Measurements from ENCODE around the gene TCHHL1. TPM values are rescaled to one million over a fixed set of nuclear protein-coding genes. Genes with fewer than 3 reads are reported as not detected.
A peak's percentile ranks its signal among the peaks of the same experiment; 100 is the strongest.

Gene TCHHL1
- total RNA-seq, 1 experiment from 2014 or later: not detected

DNA sequence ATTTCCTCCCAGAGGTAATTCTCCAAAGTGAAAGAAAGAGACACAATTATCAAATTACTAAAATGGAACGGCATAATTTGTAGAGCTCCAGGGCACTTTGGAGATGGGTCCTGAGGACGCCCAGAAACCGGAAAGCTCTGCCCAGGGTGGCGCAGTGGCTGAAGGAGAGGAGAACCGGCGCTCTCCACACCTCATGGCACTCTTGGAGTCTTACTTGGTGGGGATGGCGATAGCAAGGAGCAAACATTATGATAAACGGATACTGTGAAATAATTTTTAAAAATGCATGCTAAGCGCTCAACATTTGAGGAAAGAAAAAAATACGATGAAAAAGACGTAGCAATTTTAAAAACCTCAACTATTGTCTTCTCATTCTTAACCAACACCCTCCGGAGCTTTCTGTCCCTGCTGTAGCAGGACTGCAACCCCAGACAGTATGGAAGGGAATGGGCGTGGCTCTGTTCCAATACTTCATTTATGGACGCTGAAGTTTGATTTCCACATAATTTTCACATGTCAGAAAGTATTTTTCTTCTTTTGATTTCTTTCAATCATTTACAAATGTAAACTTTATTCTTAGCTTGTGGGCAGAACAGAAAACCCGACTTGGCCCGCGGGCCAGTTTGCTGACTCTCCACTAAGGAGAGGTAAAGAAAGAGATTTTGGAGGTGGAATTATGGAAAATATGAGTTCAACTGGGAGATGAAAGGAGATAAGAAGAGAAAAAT is 53.2 kb downstream of the TCHHL1 start:
- Histone ChIP-seq H3T11ph (ENCODE audit: low read length) (no peak overlapping the region), H2BK120ac (ENCODE audit: low read depth, low read length, poor library complexity, severe bottlenecking) (no peak overlapping the region), H2BK15ac (ENCODE audit: low read depth, low read length) (no peak overlapping the region), H2BK12ac (ENCODE audit: insufficient read length, low read depth, low read length) (no peak overlapping the region), H4K8ac (replicated peaks; ENCODE audit: insufficient read length, low read depth, low read length) (no peak overlapping the region), H3K9ac (ENCODE audit: extremely low read depth, insufficient read length, low read length) (peak overlapping the region; percentile 55), H3K18ac (ENCODE audit: insufficient read length, low read depth, low read length) (no peak overlapping the region), H3K4me1 (ENCODE audit: insufficient read depth, low read length) (peaks cover 5% of the 10 kb centered on the region; the same call in 1 of the 2 replicates), H2AK5ac (ENCODE audit: insufficient read length, low read length) (no peak overlapping the region), H3K79me1 (ENCODE audit: insufficient read depth, low read depth, low read length, poor library complexity, severe bottlenecking) (no peaks in the 10 kb centered on the region), H3K27me3 (ENCODE audit: insufficient read depth, low read length) (no peaks in the 10 kb centered on the region), H3K9me3 (ENCODE audit: control insufficient read depth, low read depth, low read length) (no peaks in the 10 kb centered on the region), H2BK5ac (ENCODE audit: insufficient read length, low read length) (no peak overlapping the region), H3K4me2 (ENCODE audit: insufficient read depth, insufficient read length, low read length) (peak overlapping the region; percentile 79), H3K79me2 (ENCODE audit: insufficient read depth, low read length) (no peaks in the 10 kb centered on the region), H3K14ac (ENCODE audit: insufficient read depth, low read length) (no peak overlapping the region), H3K23ac (ENCODE audit: insufficient read length, low read depth, low read length) (no peak overlapping the region), H3K27ac (ENCODE audit: insufficient read length, low read depth, low read length) (peak overlapping the region; percentile 42), H2AFZ (ENCODE audit: low read length) (no peak overlapping the region), H3K23me2 (ENCODE audit: insufficient read length, low read depth, low read length, poor library complexity, severe bottlenecking) (peaks cover 14% of the 10 kb centered on the region), H3K4ac (ENCODE audit: low read depth, low read length) (no peak overlapping the region), H4K20me1 (ENCODE audit: control insufficient read depth, insufficient read depth, insufficient read length) (no peaks in the 10 kb centered on the region), H2BK20ac (ENCODE audit: low read depth, low read length, poor library complexity, severe bottlenecking) (no peak overlapping the region), H3K56ac (ENCODE audit: insufficient read length, low read depth, low read length) (no peak overlapping the region), H4K5ac (ENCODE audit: insufficient read length, low read depth, low read length) (no peak overlapping the region), H4K91ac (ENCODE audit: insufficient read length, low read depth, low read length) (no peak overlapping the region)
- TF ChIP-seq, protein P1, sequence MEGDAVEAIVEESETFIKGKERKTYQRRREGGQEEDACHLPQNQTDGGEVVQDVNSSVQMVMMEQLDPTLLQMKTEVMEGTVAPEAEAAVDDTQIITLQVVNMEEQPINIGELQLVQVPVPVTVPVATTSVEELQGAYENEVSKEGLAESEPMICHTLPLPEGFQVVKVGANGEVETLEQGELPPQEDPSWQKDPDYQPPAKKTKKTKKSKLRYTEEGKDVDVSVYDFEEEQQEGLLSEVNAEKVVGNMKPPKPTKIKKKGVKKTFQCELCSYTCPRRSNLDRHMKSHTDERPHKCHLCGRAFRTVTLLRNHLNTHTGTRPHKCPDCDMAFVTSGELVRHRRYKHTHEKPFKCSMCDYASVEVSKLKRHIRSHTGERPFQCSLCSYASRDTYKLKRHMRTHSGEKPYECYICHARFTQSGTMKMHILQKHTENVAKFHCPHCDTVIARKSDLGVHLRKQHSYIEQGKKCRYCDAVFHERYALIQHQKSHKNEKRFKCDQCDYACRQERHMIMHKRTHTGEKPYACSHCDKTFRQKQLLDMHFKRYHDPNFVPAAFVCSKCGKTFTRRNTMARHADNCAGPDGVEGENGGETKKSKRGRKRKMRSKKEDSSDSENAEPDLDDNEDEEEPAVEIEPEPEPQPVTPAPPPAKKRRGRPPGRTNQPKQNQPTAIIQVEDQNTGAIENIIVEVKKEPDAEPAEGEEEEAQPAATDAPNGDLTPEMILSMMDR (conservative IDR thresholded peaks at IDR 0.05): no peak
- peak overlapping the region; percentile 83 to 88 for H3K4me3 Mint-ChIP-seq
- H3K4me1 Mint-ChIP-seq: peaks cover 23 to 37% of the 10 kb centered on the region in 2 experiments
- H3K27me3 Mint-ChIP-seq (ENCODE audit: low read depth): no peaks in the 10 kb centered on the region; the same call in none of the 2 replicates
- no peak for DNase-seq
- peaks cover 4 to 27% (median 6%) of the 10 kb centered on the region in 3 experiments; a peak in 6 of 7 replicates for H3K36me3 Mint-ChIP-seq (ENCODE audit: insufficient read depth in 1 of 3, low read depth in 3 of 3)
- no CpG with 5 or more reads among the region's 17 CpGs for WGBS (ENCODE audit: extremely low coverage, insufficient read length, low lambda C conversion rate)
- H3K27ac Mint-ChIP-seq: peak overlapping the region in 2 of 3 experiments; percentile 15 to 75; a peak in 2 of 7 replicates
- H3K9me3 Mint-ChIP-seq: no peaks in the 10 kb centered on the region
